ENCODE measurements around the gene RCOR1. TPM values are rescaled to one million over a fixed set of nuclear protein-coding genes. Genes with fewer than 3 reads are reported as not detected.
"Not testable (repeated sequence)": the region's sequence is repeated elsewhere in the genome, so short reads cannot be mapped to it uniquely, and the experiment has no call there.

The RCOR1 gene
- total RNA-seq, 4 donors from 2014 or later: 15.7 to 31.0 (median 25.8) TPM

DNA sequence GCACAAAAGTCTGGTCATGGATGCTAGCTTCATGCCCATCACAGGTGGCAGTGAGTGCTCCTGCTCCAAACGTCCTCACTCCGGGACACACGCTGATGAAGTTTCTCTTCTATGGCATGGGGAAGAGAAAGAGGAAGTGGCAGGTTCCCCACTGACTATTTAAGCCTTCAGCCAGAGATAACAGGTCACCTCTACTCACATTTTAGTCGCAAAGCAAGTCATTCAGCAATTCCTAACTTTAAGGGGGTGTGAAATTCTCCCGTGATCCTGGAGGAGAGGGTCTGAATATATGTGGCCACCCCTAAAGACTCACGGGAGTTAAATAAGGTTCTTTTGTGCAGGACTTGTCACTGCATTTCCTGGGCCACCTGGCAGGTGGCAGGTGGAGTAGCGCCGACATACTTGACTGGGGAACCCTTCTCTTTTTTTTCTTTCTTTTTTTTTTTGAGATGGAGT lies 18.8 kb upstream of the RCOR1 start:
- DNase-seq: no peak
- TF ChIP-seq EP300 (IDR thresholded peaks at IDR 0.05; ENCODE audit: low read depth) (no peak), POLR2AphosphoS5 (IDR thresholded peaks at IDR 0.05) (no peak), POLR2A (IDR thresholded peaks at IDR 0.05) (no peak)
- TF ChIP-seq, protein P1, sequence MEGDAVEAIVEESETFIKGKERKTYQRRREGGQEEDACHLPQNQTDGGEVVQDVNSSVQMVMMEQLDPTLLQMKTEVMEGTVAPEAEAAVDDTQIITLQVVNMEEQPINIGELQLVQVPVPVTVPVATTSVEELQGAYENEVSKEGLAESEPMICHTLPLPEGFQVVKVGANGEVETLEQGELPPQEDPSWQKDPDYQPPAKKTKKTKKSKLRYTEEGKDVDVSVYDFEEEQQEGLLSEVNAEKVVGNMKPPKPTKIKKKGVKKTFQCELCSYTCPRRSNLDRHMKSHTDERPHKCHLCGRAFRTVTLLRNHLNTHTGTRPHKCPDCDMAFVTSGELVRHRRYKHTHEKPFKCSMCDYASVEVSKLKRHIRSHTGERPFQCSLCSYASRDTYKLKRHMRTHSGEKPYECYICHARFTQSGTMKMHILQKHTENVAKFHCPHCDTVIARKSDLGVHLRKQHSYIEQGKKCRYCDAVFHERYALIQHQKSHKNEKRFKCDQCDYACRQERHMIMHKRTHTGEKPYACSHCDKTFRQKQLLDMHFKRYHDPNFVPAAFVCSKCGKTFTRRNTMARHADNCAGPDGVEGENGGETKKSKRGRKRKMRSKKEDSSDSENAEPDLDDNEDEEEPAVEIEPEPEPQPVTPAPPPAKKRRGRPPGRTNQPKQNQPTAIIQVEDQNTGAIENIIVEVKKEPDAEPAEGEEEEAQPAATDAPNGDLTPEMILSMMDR (IDR thresholded peaks at IDR 0.05): no peak
- in situ Hi-C loops (cut with MboI; ENCODE audit: low pct_ligation_motif_present in 1 of 4, low pct_unique_long_range_greater_than_20kb in 1 of 4, low sequenced_read_pairs in 3 of 4) (no loop called here), intact Hi-C loops (cut with DNase I; ENCODE audit: low total_unique reads) (no loop called here)
- peaks cover 0 to 1% (median 0%) of the 10 kb centered on the region in 4 donors for H3K4me1 ChIP-seq
- H3K27ac ChIP-seq: no peak overlapping the region
- H3K4me3 ChIP-seq: no peak overlapping the region
- no peaks in the 10 kb centered on the region for H3K9me3 ChIP-seq
- no peaks in the 10 kb centered on the region for H3K36me3 ChIP-seq
- WGBS, 2 donors (ENCODE audit: low coverage in 1 of 2): 53% methylated on average over 8 of the region's 8 CpGs; no CpG with 5 or more reads in 1 of the 2 donors
- no peaks in the 10 kb centered on the region for H3K27me3 ChIP-seq

DNA sequence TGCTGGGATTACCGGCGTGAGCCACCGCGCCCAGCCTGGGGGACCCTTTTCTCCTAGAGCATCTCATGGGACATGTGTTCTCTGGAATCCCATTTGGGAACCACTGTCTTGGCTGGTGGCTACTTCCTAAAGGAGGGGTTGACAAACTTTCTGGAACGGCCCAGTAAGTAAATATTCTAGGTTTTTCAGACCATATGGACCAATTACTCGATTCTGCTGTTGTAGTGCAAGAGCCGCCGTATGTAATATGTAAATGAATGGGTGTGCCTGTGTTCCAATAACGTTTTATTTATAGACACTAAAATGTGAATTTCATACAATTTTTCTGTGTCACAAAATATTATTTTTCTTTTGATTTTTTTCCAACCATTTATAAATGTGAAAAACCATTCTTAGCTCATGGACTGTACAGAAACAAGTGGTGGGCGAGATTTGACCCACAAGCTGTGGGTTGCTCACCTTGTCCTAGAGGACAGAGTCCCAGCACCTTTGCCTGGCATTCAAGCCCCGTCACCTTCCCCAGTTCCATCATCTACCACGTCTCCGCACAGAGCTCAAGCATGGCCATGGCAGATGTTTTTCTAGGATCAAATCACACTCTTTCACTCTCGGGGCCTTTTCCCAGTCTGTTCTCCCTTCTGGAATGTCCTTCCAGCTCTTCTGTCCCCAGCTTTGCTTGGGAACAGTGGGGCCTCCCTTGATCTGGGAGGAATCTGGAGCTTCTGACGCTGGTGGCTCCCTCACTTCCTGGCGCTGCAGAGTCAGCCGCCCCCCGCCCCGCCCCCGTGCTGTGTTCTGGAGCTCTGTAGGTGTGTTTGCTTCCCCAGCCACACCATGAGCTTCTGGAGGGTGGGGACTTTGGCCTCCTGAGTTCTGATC lies 17.9 kb upstream of the RCOR1 start:
- intact Hi-C loops (cut with DNase I; ENCODE audit: low total_unique reads): no loop called here
- DNase-seq: no peak
- Histone ChIP-seq H3K4me3 (no peak overlapping the region), H3K27me3 (no peaks in the 10 kb centered on the region), H3K9me3 (no peaks in the 10 kb centered on the region), H3K4me1 (no peaks in the 10 kb centered on the region), H3K27ac (no peak overlapping the region), H3K36me3 (no peaks in the 10 kb centered on the region)
- 76 to 85% methylated on average over 4 to 20 of the region's 20 CpGs for WGBS, 2 donors (ENCODE audit: low coverage in 1 of 2)
- in situ Hi-C loops (cut with MboI; ENCODE audit: low pct_ligation_motif_present in 1 of 4, low pct_unique_long_range_greater_than_20kb in 1 of 4, low sequenced_read_pairs in 3 of 4): no loop called here
- TF ChIP-seq EP300 (IDR thresholded peaks at IDR 0.05; ENCODE audit: low read depth) (no peak), POLR2A (IDR thresholded peaks at IDR 0.05) (no peak), POLR2AphosphoS5 (IDR thresholded peaks at IDR 0.05) (no peak)
- TF ChIP-seq, protein P1 (IDR thresholded peaks at IDR 0.05): no peak

DNA sequence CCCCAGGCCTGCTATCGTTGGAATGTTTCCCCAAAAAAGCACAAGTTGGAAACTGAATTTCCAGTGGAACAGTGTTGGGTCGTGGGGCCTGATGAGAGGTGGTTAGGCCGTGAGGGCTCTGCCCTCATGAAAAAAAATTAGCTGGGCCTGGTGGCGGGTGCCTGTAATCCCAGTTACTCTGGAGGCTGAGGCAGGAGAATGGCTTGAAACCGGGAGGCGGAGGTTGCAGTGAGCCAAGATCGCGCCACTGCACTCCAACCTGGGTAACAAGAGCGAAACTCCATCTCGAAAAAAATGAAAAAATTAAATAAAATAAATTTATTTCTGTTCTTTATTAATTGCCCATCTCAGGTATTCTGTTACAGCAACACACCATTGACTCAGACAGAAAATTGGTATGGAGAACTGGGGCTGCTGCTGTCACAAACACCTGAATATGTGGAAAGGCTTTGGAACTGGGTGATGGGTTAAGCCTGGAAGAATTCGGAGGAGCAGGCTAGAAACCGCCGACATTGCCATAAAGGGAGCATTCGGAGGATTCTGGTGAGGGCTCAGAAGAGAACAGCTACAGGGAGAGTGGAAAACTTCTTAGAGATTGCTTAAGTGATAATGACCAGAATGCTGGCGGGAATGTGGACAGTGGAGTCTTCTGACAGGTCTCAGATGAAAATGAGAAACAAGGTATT lies 17.1 kb upstream of the RCOR1 start:
- in situ Hi-C loops (cut with MboI; ENCODE audit: low pct_ligation_motif_present in 1 of 4, low pct_unique_long_range_greater_than_20kb in 1 of 4, low sequenced_read_pairs in 3 of 4): no loop called here
- Histone ChIP-seq H3K9me3 (no peaks in the 10 kb centered on the region), H3K27ac (no peak overlapping the region), H3K36me3 (no peaks in the 10 kb centered on the region), H3K4me3 (no peak overlapping the region), H3K27me3 (no peaks in the 10 kb centered on the region), H3K4me1 (peaks cover 0 to 3% (median 0%) of the 10 kb centered on the region in 4 donors)
- 80 to 86% methylated on average over 6 to 15 of the region's 15 CpGs for WGBS, 2 donors (ENCODE audit: low coverage in 1 of 2)
- TF ChIP-seq, protein P1 (IDR thresholded peaks at IDR 0.05): no peak
- TF ChIP-seq POLR2AphosphoS5 (IDR thresholded peaks at IDR 0.05) (no peak), POLR2A (IDR thresholded peaks at IDR 0.05) (no peak), EP300 (IDR thresholded peaks at IDR 0.05; ENCODE audit: low read depth) (no peak)
- intact Hi-C loops (cut with DNase I; ENCODE audit: low total_unique reads): no loop called here
- DNase-seq: no peak

DNA sequence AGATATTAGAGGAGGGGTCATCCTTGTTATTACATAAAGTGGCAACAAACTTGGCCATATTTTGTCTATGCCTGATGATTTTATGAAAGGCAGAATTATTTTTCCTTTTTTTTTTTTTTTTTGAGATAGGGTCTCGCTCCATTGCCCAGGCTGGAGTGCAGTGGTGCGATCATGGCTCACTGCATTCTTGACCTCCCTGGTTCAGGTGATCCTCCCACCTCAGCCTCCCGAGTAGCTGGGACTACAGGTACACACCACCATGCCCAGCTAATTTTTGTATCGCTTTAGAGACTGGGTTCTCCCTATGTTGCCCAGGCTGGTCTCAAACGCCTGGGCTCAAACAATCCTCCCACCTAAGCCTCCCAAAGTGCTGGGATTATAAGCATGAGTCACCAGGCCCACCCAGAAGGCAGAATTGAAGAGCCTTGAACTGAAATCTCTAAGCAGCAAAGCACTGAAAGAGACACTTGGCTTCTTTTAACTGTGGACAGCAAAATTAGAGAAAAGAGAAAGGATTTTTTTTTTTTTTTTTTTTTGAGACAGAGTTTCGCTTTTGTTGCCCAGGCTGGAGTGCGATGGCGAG lies 16.5 kb upstream of the RCOR1 start:
- H3K27me3 ChIP-seq; DNase-seq; H3K9me3 ChIP-seq; intact Hi-C loops (cut with DNase I; ENCODE audit: low total_unique reads); H3K36me3 ChIP-seq; H3K4me1 ChIP-seq; in situ Hi-C loops (cut with MboI; ENCODE audit: low pct_ligation_motif_present in 1 of 4, low pct_unique_long_range_greater_than_20kb in 1 of 4, low sequenced_read_pairs in 3 of 4); H3K27ac ChIP-seq; H3K4me3 ChIP-seq: not testable (repeated sequence)
- 80 to 87% methylated on average over 6 to 8 of the region's 8 CpGs for WGBS, 2 donors (ENCODE audit: low coverage in 1 of 2)

Data from transverse colon (tissue), 4 donors.